IMR-90 (cell line): Measurements from ENCODE around the gene GCNT2.

Experiments
- MAZ ChIP-seq: IDR thresholded peaks from 2 replicates; pipeline ENCODE4 v1.6.1; 2012; ENCODE audit warnings: low read depth, mild to moderate bottlenecking, low read length, improper control_type of control experiment, moderate library complexity, borderline replicate concordance
- POLR2A ChIP-seq: IDR thresholded peaks from 2 replicates; pipeline ENCODE4 v1.6.1; 2012; ENCODE audit warnings: mild to moderate bottlenecking, low read depth, low read length
- RCOR1 ChIP-seq: IDR thresholded peaks from 2 replicates; pipeline ENCODE4 v1.6.1; 2012; ENCODE audit warnings: mild to moderate bottlenecking, low read length, improper control_type of control experiment; ENCODE audit not compliant: insufficient replicate concordance
- SMC3 ChIP-seq: fragments of 150-350 bp; IDR thresholded peaks from 2 replicates; pipeline ENCODE4 v1.6.1; 2016; ENCODE audit warnings: low read depth, mild to moderate bottlenecking, antibody characterized with exemption, low read length, moderate library complexity
- TF ChIP-seq, protein P1 (sequence below): conservative IDR thresholded peaks from 2 replicates; pipeline ENCODE4 v1.5.1; 2012; ENCODE audit warnings: mild to moderate bottlenecking, low read depth, low read length, improper control_type of control experiment

DNA sequence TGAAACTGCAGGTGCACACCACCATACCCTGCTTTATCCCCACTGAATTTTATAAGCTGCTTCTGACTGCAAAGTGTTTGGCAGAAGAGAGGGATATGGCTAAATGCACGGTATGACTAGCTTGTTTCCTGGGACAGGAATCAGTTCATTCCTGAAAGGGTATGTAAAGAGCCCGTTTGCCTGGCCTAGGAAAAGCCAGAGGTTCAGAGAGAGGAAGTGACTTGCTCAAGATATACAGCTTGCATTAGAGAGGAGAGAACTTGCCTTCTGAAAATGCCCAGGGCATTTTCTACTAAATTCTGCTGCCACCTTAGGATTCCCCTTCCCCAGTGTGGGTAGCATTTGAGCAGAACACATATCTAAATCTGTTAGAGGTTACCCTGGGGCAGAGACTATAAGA, 683 bp upstream of the GCNT2 start:
- TF ChIP-seq, protein P1, sequence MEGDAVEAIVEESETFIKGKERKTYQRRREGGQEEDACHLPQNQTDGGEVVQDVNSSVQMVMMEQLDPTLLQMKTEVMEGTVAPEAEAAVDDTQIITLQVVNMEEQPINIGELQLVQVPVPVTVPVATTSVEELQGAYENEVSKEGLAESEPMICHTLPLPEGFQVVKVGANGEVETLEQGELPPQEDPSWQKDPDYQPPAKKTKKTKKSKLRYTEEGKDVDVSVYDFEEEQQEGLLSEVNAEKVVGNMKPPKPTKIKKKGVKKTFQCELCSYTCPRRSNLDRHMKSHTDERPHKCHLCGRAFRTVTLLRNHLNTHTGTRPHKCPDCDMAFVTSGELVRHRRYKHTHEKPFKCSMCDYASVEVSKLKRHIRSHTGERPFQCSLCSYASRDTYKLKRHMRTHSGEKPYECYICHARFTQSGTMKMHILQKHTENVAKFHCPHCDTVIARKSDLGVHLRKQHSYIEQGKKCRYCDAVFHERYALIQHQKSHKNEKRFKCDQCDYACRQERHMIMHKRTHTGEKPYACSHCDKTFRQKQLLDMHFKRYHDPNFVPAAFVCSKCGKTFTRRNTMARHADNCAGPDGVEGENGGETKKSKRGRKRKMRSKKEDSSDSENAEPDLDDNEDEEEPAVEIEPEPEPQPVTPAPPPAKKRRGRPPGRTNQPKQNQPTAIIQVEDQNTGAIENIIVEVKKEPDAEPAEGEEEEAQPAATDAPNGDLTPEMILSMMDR: no peak
- TF ChIP-seq MAZ: no peak
- TF ChIP-seq SMC3: no peak
- no peak for TF ChIP-seq POLR2A
- no peak for TF ChIP-seq RCOR1
